ENCODE measurements around the gene GATC.
"Not testable (repeated sequence)": the region's sequence is repeated elsewhere in the genome, so short reads cannot be mapped to it uniquely, and the experiment has no call there.

Gene GATC

DNA sequence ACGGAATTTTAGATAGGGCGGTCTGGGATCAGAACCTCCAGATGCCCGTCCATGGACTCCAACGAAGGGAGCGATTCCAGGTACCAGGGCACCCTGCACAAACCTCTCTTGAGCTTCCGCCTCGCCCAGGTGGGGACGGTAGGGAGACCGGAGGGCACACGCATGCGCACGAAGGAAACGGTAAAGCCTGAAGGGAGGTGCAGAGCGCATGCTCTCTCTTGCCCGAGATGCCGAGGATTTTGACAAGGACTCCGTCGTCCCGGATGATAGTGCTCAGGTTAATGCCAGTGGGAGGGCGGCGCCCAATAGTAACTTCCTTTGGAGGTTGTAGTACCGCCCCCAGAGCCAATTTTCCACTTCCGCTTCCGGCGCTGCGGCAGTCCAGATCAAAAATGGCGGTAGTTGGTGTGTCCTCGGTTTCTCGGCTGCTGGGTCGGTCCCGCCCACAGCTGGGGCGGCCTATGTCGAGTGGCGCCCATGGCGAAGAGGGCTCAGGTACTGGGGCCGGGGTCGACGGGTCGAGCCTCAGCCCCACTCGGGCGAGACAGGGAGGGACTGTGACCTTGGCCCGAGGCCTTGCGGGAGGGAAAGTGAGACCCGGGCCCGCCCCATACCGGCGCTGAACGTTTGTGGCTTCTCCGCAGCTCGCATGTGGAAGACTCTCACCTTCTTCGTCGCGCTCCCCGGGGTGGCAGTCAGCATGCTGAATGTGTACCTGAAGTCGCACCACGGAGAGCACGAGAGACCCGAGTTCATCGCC is 8.3 kb upstream of the GATC start, which contains the start of gene COX6A1:
Gene COX6A1 (plus strand): TSS at position 379 of the 760 bp plus-strand sequence. CDS start 14 bp downstream, at position 393.
- peak; percentile 99 for DNase-seq (ENCODE audit: low spot score)

DNA sequence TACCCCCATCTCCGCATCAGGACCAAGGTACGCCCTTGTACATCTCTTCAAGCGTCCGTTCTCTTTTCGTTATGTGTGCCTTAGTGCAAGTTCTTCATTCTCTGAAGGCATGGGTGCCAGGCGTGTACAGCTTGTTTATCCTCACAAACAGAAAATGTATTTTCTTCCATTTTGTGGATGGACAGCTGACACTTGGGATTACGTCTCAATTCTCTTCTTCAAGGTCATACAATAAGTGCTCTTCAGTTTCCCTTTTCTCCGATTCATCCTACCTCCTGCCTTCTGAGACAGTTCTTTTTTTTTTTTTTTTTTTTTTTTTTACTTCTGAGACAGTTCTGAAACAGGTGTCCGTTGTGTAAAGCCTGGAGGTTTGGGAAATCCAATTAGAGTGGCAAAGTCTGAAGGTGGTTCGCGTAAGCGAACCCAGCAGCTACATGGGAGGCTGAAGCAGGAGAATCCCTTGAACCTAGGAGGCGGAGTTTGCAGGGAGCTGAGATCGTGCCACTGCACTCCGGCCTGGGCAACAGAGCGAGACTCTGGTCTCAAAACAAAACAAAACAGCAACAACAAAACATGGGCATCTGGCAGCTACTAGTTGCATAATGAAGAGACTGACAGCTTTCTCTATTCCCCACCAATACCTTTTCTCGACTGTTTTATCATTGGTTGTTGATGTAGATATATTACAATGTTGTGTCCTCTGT is 7.6 kb upstream of the GATC start:
- DNase-seq (ENCODE audit: low spot score) = peak; percentile 27

- DNase-seq (ENCODE audit: low spot score) = peak; percentile 84
Observed at GRCh38 chr12:120439646-120440247, 6.5 kb upstream of the GATC start.

DNA sequence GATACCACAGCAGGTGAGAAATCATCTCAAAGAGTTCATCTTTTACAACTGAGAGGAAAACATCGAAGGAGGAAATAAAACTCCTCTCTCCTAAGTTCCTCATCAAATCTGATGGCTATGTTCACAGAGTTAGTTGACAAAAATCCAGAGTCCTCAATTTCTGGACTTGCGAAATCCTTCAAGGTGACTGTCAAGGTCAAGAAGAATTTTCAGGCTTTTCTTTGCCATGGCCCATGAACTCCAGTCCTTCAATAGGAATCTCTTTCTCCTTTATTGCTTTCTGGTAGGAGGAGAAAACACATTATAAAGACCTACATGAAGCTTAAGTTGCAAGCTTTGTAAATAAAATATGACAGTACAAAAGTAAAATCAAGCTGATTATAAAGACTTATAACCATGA is 1.6 kb upstream of the GATC start:
- DNase-seq (ENCODE audit: low spot score) = no peak

GRCh38 chr12:120446844-120447178 is 567 bp downstream of the GATC start:
- DNase-seq (ENCODE audit: low spot score) = not testable (repeated sequence)

DNA sequence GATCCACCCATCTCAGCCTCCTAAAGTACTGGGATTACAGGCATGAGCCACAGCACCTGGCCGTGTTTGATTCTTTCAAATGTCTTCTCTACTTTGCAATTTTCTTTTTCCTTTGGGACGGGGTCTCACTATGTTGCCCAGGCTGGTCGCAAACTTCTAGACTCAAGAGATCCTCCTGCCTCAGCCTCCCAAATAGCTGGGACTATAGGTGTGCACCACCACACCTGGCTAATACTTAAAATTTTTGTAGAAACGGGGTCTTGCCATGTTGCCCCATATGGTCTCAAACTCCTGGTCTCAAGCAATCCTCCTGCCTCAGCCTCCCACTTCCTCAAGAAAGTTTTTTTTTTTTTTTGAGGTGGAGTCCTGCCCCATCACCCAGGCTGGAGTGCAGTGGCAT is 1.7 kb downstream of the GATC start:
- DNase-seq (ENCODE audit: low spot score) = no peak

DNA sequence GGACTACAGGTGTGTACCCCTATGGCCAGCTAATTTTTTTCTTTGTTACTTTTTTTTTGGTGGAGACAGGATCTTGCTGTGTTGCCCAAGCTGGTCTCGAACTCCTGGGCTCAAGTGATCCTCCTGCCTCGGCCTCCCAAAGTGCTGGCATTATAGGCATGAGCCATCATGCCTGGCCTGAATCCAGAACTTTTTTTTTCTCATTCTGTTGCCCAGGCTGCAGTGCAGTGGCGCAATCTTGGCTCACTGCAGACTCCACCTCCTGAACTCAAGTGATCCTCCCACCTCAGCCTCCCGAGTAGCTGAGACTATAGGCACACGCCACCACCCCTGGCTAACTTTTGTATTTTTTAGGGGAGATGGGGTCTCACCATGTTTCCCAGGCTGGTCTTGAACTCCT is 6.3 kb downstream of the GATC start:
- peak; percentile 44 for DNase-seq (ENCODE audit: low spot score)

DNA sequence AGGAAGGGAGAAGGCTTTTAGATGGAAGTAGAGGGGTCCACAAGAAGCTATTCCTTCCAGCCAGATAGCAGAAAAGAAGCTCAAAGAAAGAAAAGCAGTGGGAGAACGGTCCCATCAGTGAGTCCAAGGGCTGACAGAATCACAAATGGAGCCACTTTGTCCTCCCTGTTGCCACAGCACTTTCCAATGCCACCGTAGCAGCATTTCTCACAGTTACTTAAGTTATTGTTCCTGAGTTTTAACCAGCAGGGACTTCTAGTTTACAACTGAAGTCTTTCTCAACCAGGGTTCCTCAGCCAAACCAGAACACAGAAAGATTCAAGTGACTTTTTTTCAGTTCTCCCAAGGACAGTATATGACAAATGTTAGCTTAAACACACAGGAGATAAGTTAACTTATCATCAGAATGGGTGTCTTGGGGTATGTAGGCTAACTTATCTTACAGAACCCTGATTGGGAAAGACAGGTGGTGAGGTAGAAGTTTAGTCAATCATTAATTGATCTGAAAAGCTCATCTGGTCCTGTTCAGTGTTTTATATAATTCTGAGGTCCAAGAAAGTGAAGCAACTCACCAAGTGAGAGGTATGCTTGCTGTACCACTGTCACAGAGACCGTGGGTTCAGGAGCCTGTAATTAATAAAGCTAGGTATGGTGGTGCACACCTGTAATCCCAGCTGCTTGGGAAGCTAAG is 7.0 kb downstream of the GATC start:
- no peak for DNase-seq (ENCODE audit: low spot score)

DNA sequence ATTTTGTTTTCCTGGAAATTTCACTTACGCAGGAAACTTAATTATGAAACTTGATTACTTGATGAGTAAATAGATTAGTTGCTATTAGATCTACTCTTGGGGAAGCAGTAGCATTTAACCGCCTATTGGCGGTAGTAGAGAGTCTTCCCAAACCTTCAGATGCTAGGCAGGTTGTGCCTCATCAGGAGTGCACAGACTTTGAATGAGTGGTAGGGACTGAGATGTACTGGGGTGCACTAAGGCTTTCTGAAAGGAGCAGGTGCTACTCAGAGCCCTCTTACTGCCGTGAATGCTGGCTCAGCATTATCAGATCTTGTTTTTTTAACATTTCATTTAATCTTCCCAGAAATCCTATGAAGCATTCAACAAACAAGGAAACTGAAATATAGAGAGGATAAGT is 7.7 kb downstream of the GATC start:
- DNase-seq (ENCODE audit: low spot score) = peak; percentile 84

DNA sequence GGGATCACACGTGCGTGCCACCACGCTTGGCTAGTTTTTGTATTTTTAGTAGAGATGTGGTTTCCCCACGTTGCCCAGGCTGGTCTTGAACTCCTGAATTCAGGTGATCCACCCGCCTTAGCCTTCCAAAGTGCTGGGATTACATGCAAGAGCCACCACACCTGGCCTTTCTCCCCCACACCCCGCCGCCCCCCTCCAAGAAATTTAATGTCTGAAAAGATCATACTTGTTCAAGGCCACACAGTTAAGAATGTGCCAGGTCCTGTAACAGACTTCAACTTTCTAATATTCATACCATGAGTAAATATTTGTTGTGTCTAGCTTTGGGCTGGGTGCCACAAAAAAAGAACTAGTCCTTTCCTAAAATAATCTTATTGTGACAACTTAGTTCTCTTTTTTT is 9.1 kb downstream of the GATC start:
- DNase-seq (ENCODE audit: low spot score) = no peak

DNA sequence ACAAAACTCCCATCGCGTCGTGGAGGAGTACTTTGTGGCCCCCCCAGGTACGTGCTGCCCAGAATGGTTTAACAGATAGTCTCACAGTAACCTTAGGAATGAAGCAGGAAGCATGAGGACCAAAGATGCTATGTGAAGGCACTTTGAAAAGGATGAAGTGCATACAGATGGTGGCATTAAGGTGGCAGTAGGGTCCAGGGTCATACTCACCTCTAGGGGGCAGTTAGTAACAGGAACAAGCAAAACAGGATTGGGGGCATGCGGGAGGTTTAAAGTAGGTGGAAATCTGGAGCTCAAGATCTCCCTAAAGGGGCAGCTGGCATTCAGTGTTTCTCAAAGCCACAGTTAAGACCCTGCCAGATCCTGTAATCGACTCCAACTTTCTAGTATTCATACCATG is 10.9 kb downstream of the GATC start:
- DNase-seq (ENCODE audit: low spot score) = no peak

- DNase-seq (ENCODE audit: low spot score) = no peak
Observed at GRCh38 chr12:120460157-120460556, 13.9 kb downstream of the GATC start.

DNA sequence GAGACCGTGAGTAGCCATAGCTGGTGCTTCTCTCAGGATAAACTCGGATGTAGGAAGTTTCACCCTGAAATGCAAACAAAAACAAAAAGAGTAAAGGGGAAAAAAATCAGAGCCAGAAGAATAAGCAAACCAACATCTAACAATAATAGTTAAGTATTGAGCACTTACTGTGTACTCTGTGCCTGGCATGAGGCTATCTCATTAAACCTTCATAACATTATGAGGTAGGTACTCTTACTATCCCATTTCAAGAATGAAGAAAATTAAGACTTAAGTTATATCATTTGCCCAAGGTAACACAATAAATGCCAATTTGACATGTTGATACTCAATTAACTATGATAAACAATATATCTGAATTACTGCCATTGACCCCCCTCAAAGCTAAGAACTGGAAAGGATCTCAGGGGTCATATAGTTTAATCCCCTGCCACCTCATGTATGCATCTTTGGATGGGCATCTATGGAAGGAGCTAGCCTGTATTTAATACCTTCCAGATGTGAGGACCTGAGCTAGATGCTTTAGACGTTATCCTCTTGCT is 15.9 kb downstream of the GATC start:
- no peak for DNase-seq (ENCODE audit: low spot score)

DNA sequence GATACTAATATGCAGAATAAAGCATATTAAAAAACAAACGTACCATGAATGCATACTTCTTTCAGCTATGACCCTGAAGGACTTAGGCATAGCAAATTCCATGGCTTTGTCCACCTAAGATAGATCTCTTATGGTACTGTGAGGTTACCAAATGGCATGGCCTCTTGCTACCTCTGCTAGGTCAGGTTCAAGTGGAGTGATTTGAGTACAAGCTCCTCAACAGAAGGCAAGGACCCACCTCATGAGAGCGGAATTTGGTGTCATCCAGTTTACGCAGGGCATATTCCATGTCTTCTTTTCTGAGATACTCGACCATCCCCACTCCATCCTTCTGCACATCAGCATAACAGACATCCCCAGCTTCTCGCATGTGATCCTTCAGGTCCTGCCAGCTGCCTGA is 17.5 kb downstream of the GATC start:
- no peak for DNase-seq (ENCODE audit: low spot score)

GRCh38 chr12:120465756-120466155 is 19.5 kb downstream of the GATC start:
- DNase-seq (ENCODE audit: low spot score) = no peak

- peak; percentile 71 for DNase-seq (ENCODE audit: low spot score)
Observed at GRCh38 chr12:120466560-120467315, 20.5 kb downstream of the GATC start.

- no peak for DNase-seq (ENCODE audit: low spot score)
Observed at GRCh38 chr12:120467439-120467838, 21.2 kb downstream of the GATC start.

DNA sequence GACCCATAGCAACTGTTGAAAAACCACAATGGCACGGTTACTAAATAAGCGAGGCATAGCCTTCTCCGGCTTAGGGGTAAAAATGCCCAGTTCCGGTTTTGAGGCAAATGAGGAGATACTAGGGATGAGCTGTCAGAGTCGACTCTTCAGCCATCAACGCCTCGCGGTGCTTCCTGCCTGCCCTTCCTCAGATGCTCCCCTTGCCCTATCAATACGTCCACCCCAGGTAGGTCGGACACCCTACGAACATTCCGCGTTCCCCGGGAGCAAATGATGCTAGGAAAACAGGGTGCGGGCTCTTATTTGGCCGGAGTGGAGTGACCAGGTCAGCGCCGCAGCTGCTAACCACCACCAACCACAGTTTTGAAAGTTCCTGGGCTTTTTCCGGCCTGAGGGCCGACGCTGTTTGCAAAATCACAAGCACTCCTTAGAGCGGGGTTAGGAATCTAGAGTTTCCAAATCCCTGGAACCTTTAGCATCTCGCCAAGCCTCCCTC is 22.1 kb downstream of the GATC start:
- peak; percentile 64 for DNase-seq (ENCODE audit: low spot score)

- no peak for DNase-seq (ENCODE audit: low spot score)
Observed at GRCh38 chr12:120468821-120469449, 22.7 kb downstream of the GATC start.

- peak; percentile 97 for DNase-seq (ENCODE audit: low spot score)
Observed at GRCh38 chr12:120469450-120470149, 23.4 kb downstream of the GATC start, which contains the start of gene SRSF9. TSS of gene SRSF9 (minus strand) at chr12:120469748. CDS start at chr12:120469609, 139 bp downstream.

Data from RKO (cell line).